Measurements from ENCODE around the gene GPRC5D. TPM values are rescaled to one million over a fixed set of nuclear protein-coding genes. Genes with fewer than 3 reads are reported as not detected.

Gene GPRC5D
- total and polyA plus RNA-seq, 9 donors = 0.22 to 0.37 TPM; not detected in 7

GRCh38 chr12:12925388-12925787, 26.6 kb downstream of the GPRC5D start:
- Histone ChIP-seq H3K4me3 (no peak overlapping the region), H3K36me3 (no peaks in the 10 kb centered on the region), H3K27ac (no peak overlapping the region), H3K9me3 (no peaks in the 10 kb centered on the region), H3K27me3 (no peaks in the 10 kb centered on the region), H3K4me1 (ENCODE audit: insufficient read depth) (no peaks in the 10 kb centered on the region)
- 35 to 36% (median 35%) methylated on average over 1 of the region's 1 CpG for WGBS, 3 donors
- TF ChIP-seq EP300 (IDR thresholded peaks at IDR 0.05) (no peak), CTCF (IDR thresholded peaks at IDR 0.05) (no peak)
- DNase-seq = no peak
- intact Hi-C loops (cut with DNase I) = no loop called here

GRCh38 chr12:12924169-12924568, 27.8 kb downstream of the GPRC5D start:
- Histone ChIP-seq H3K4me1 (ENCODE audit: insufficient read depth) (no peaks in the 10 kb centered on the region), H3K9me3 (no peaks in the 10 kb centered on the region), H3K4me3 (no peak overlapping the region), H3K27me3 (no peaks in the 10 kb centered on the region), H3K27ac (no peak overlapping the region), H3K36me3 (no peaks in the 10 kb centered on the region)
- WGBS, 3 donors = 56 to 79% (median 64%) methylated on average over 4 of the region's 4 CpGs
- intact Hi-C loops (cut with DNase I) = no loop called here
- TF ChIP-seq POLR2A (IDR thresholded peaks at IDR 0.05) = no peak
- TF ChIP-seq EP300 (IDR thresholded peaks at IDR 0.05) = no peak
- TF ChIP-seq CTCF (IDR thresholded peaks at IDR 0.05) = no peak
- no peak for DNase-seq

DNA sequence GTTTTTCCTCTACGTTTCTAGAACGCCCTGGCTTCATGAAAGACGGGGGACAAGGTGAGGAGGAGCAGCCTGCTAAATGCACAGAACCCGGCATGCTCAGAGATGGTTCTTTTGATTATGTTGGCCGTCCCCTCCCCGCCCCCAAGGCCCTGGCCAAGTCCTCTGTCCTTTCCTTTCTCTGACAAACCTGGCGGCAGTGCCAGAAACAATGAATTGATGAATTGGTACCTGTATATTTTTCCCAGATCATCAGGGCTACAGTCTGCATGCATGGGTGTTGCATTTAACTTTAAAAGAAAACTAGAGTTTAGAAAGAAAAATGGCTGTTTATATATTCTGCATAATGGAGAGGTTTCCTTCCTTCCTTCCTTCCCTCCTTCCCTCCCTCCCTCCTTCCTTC, 29.0 kb downstream of the GPRC5D start:
- WGBS, 3 donors = 93 to 95% (median 94%) methylated on average over 7 of the region's 7 CpGs
- no peak for TF ChIP-seq CTCF (IDR thresholded peaks at IDR 0.05)
- TF ChIP-seq EP300 (IDR thresholded peaks at IDR 0.05) = no peak
- no peak for TF ChIP-seq POLR2A (IDR thresholded peaks at IDR 0.05)
- Histone ChIP-seq H3K4me1 (ENCODE audit: insufficient read depth) (no peaks in the 10 kb centered on the region), H3K27me3 (no peaks in the 10 kb centered on the region), H3K9me3 (no peaks in the 10 kb centered on the region), H3K36me3 (no peaks in the 10 kb centered on the region), H3K4me3 (no peak overlapping the region), H3K27ac (no peak overlapping the region)
- intact Hi-C loops (cut with DNase I) = no loop called here
- DNase-seq = no peak

DNA sequence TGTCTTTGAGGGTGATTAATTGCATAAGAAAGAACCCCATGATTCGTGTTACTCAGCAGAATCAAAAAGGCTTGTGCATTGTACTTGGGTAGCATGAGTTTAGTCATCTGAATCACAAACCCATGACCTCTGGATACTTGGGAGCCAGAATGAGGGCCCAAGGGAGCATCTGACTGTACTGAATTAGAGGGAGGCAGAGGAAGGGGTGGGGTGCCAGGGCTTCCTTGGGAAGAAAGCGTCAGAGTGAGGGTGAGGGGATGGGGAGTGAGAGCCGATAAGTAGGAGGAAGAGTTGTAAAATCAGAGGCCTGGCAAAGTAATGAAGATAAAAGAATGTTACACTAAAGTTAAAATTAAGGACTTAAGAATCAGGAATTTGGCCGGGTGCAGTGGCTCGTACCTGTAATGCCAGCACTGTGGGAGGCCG, 29.8 kb downstream of the GPRC5D start:
- TF ChIP-seq EP300 (IDR thresholded peaks at IDR 0.05) (no peak), CTCF (IDR thresholded peaks at IDR 0.05) (no peak), POLR2A (IDR thresholded peaks at IDR 0.05) (no peak)
- 43 to 58% (median 56%) methylated on average over 6 of the region's 6 CpGs for WGBS, 3 donors
- Histone ChIP-seq H3K27me3 (no peaks in the 10 kb centered on the region), H3K4me3 (no peak overlapping the region), H3K36me3 (no peaks in the 10 kb centered on the region), H3K27ac (no peak overlapping the region), H3K4me1 (ENCODE audit: insufficient read depth) (peaks cover 4% of the 10 kb centered on the region), H3K9me3 (no peaks in the 10 kb centered on the region)
- no peak for DNase-seq
- intact Hi-C loops (cut with DNase I) = no loop called here

All from ovary (tissue), 9 donors.